A673 (cell line): ENCODE data around the gene TRIP10.

ENCODE experiments used
- EZH2 ChIP-seq: fragments of 200-600 bp; sonication (generic); IDR thresholded peaks from 2 replicates; pipeline ENCODE4 v1.6.1; 2017; ENCODE audit warnings: borderline replicate concordance, low read depth, mild to moderate bottlenecking, mixed read lengths, antibody characterized with exemption, low read length; ENCODE audit not compliant: poor library complexity, severe bottlenecking
- TF ChIP-seq, protein P1 (sequence below): fragments of 300-800, 200-600 bp; sonication (generic); conservative IDR thresholded peaks from 2 replicates; pipeline ENCODE4 v1.5.1; 2017; ENCODE audit warnings: low read depth, mild to moderate bottlenecking, antibody characterized with exemption, low read length, moderate library complexity, mixed read lengths

DNA sequence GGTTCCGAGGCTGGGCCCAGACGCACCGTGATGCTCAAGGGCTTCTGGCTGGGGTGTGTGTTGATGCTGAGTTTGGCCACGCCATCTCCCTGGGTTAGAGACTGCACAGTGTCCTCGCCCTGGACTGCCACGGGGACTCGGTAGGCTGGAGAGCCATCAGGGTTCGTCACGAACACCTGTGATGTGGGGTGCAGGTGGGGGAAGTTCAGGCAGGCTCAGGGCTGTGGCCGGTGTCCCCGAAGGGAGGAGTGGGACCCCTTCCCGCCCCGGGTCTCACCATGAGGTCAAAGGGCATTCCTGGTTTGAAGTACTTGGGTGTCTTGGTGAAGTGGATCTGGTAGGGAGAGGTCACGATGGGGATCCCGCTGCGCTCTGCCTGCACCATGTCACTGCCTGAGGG, 27.2 kb upstream of the TRIP10 start:
- TF ChIP-seq, protein P1, sequence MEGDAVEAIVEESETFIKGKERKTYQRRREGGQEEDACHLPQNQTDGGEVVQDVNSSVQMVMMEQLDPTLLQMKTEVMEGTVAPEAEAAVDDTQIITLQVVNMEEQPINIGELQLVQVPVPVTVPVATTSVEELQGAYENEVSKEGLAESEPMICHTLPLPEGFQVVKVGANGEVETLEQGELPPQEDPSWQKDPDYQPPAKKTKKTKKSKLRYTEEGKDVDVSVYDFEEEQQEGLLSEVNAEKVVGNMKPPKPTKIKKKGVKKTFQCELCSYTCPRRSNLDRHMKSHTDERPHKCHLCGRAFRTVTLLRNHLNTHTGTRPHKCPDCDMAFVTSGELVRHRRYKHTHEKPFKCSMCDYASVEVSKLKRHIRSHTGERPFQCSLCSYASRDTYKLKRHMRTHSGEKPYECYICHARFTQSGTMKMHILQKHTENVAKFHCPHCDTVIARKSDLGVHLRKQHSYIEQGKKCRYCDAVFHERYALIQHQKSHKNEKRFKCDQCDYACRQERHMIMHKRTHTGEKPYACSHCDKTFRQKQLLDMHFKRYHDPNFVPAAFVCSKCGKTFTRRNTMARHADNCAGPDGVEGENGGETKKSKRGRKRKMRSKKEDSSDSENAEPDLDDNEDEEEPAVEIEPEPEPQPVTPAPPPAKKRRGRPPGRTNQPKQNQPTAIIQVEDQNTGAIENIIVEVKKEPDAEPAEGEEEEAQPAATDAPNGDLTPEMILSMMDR: no peak
- no peak for TF ChIP-seq EZH2
